GM18502 (cell line): ENCODE results near the gene POLR3B.
"Not testable (repeated sequence)": the region's sequence is repeated elsewhere in the genome, so short reads cannot be mapped to it uniquely, and the experiment has no call there.

Experiments used
- ATAC-seq: cut with Tn5 transposase; IDR thresholded peaks from one replicate; pipeline ENCODE4 v1.9.1; 2021; ENCODE audit warnings: mild to moderate bottlenecking; ENCODE audit not compliant: unreplicated experiment, poor library complexity

The POLR3B gene

DNA sequence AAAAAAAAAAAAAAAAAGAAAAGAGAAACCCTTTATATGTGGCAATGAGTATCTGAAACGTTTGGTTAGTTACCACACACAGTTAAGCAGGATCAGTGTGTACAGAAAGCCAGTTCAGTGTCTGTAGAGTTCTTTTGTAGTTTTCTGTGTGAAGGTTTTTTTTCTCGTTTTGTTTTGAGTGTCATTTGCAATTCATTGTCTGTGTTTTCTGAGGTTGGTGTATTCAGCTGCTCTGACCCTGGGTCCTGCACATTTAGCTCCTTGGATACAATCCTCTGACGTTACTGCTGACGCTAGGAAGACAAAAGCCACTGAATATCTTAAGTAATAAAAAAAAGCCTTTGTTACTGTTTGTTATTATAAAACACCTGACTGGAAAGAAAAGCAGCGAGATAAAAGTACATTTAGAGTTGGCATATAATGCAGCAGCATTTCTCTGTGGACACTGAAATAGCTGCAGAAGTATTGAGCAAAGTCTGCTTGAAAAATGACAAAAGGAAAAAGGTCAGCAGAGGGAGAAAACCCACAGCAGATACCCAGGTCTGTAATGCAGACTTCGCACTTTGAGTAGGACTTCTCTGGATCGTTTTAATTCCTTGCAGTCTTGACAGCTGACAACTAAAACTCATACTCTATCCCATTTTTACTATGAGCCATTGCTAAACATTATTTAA lies 89.0 kb downstream of the POLR3B start:
- no peak for ATAC-seq

- ATAC-seq = no peak
These were observed 94.8 kb downstream of the POLR3B start for GRCh38 chr12:106452309-106452708.

DNA sequence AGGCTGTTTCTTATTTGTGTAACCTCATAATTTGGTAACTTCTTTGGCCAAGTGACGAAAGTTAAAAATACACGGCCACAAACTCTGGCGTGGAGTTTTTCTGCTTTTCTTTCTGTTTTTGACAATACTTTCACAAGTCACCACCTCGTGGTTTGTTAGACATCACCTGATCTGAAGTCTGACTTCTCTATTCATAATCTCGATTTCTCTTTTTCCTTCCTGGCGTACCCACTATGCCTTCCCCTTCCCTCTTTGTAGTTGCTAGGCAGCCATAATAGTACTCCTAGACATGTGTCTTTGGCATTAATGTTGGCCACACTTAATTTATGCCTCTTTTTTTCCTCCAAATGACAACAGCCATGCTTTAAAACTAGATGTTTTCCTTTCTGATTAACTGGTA lies 97.6 kb downstream of the POLR3B start:
- ATAC-seq = no peak

GRCh38 chr12:106459124-106459523 lies 101.6 kb downstream of the POLR3B start:
- no peak for ATAC-seq

GRCh38 chr12:106459534-106459933 lies 102.0 kb downstream of the POLR3B start:
- ATAC-seq = no peak

- no peak for ATAC-seq
These were observed 104.2 kb downstream of the POLR3B start for GRCh38 chr12:106461730-106462129.

DNA sequence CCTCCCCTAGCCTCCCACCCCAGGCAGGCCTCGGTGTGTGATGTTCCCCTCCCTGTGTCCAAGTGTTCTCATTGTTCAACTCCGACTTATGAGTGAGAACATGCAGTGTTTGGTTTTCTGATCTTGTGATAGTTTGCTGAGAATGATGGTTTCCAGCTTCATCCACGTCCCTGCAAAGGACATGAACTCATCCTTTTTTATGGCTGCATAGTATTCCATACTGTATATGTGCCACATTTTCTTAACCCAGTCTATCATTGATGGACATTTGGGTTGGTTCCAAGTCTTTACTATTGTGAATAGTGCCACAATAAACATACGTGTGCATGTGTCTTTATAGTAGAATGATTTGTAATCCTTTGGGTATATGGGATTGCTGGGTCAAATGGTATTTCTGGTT lies 108.1 kb downstream of the POLR3B start:
- not testable (repeated sequence) for ATAC-seq

- ATAC-seq = not testable (repeated sequence)
These were observed 118.1 kb downstream of the POLR3B start for GRCh38 chr12:106475662-106476061.

DNA sequence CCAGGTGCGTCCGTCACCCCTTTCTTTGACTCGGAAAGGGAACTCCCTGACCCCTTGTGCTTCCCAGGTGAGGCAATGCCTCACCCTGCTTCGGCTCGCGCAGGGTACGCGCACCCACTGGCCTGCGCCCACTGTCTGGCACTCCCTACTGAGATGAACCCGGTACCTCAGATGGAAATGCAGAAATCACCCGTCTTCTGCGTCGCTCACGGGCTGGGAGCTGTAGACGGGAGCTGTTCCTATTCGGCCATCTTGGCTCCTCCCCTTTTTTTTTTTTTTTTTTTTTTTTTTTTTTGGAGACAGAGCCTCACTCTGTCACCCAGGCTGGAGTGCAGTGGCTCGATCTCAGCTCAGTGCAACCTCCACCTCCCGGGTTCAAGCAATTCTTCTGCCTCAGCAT lies 120.1 kb downstream of the POLR3B start:
- not testable (repeated sequence) for ATAC-seq

GRCh38 chr12:106480251-106480650 lies 122.7 kb downstream of the POLR3B start:
- ATAC-seq = no peak

- no peak for ATAC-seq
These were observed 123.7 kb downstream of the POLR3B start for GRCh38 chr12:106481246-106481645.

DNA sequence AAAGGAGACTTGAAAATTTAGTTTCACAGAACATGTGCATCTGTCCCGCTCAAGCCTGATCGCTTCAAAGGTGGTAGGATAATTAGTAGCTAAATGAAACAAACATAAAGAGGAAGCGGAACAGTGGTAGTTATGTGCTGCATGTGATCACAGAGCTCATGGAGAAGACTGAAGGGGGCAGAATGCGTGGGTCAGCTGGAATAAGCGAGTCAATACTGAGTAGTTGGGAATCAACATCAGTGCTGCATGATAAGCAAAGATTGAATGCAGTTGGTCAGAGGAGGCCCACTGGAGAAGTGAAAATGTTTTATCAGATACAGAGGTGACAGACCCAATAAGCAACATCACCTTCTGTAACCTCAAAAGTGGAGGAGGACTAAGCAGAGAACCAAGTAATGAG lies 130.1 kb downstream of the POLR3B start:
- no peak for ATAC-seq

DNA sequence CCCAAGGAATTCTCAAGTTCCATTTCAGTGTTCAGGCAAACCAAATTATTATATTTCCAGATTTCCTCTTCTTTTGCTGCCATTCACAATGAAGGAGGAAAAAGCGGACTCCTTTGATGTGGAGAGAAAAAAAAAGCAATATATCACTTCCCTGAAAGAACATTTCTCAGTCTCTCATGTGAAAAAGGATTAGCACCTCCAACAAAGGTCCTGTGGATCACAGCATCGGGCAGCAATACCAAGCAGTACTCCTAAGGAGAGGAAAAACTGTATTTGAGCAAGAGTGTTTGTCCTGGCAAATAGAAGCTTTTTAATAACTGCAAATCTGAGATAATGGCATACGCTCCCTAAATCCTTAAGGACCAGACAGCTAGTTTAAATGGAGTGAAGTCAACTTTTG lies 131.3 kb downstream of the POLR3B start:
- ATAC-seq = no peak

GRCh38 chr12:106490264-106490663 lies 132.7 kb downstream of the POLR3B start:
- no peak for ATAC-seq

DNA sequence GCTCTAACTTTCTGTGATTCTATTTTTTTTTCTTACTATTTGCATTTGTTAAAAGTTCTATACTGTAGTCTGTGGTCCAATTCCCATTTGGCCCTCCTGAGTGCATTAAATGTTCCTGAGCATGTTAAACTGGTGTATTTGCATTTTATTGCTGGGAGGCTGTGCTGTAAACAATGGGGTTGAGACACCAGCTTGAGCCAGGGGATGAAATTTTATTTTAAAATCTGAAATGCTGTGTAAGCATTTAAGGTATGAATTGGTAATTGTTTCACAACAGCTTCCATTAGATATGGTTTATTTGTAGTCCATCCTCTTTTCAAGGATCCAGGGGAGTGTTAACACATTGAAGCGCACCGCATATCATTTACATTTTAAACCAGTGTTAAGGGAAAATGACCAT lies 135.3 kb downstream of the POLR3B start:
- no peak for ATAC-seq

DNA sequence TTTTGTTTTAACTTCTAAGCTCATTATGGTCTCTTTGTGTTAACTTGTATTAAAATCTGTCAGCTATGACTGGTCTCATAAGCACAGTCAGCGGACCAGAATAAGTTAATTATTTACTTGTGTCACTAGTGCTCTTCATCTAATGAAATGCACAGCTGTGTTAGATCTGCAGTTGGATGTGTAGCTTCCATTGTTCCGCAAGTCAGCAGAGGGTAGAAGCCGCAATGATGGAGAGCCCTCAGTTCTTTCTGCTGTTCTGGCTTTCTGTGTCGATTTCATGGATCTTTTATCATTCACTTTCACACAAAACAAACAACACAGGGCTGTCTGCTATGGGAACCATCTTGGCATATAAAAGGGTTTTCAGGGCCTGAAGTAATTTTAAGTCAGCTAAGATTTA lies 136.0 kb downstream of the POLR3B start:
- ATAC-seq = no peak

DNA sequence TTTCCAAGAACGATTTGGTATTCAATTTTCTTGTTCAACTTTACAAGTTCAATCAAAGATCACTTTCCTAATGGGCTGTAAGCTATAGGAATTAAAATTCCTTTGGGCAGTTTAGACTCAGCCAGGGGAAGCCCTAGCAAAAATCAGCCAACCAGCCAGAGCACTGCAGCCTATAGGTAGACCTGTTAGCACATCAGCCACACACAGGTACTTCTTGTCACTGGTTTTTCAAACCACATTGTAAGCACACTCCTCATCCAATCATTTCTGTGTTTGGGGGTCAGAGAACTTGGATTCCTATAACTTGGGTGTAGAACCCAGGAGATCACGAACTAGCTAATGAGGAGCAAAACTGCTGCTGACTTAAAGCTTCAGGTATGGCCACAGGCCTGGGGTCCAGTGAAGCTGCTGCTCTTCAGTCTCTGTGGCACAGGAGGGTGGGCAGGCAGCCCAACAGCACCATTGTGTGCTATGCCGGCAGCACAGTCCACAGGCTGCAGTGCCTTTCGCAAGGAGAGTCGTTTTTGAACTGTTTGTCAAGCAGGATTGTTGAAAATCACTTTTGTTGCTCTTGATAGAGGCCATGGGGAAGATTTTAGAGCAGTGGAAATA lies 137.9 kb downstream of the POLR3B start:
- ATAC-seq = no peak

- ATAC-seq = no peak
These were observed 140.5 kb downstream of the POLR3B start for GRCh38 chr12:106498056-106498455.

GRCh38 chr12:106499628-106500027 lies 142.1 kb downstream of the POLR3B start:
- ATAC-seq = no peak

- no peak for ATAC-seq
These were observed 149.1 kb downstream of the POLR3B start for GRCh38 chr12:106506691-106507090.

DNA sequence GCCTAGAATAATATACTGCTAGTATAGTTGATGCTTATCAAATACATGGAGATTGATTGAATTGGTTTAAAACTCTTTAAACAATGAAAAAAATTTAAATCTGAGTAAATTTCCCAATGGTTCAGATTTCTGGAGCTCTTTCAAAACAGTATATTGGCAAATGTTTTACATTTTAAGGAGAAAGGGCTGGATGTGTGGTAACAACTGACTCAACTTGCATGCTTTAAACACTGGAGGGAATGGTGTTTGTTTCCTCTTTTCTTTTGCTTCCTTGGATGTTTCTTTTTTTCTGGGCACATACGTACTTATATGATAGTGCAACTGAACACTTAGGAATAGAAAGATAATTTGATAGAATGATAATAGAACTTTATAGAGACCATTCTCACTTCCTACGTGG lies 151.4 kb downstream of the POLR3B start:
- no peak for ATAC-seq

DNA sequence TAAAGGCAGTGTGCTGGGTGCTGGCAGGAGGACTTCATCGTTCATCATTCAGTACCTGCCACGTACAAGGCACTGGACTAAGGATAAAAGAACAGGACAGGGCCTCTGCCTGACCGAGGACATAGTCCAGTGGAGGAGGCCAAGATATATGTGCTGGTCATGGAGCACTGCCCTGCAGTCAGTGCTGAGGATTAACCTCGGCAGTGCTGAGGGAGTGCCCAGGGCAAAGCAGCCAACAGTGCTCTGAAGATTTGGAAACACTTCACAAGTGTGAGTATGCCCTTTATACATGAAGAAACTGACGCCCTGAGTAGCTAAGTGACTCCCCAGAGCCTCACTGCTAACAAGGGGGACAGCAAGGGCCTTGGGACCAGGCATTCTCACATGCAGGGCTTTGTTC lies 153.8 kb downstream of the POLR3B start:
- ATAC-seq = no peak
